HG02610 (cell line): Measurements from ENCODE around the gene CACNG4.

Source experiments
- ATAC-seq: cut with Tn5 transposase; IDR thresholded peaks from one replicate; pipeline ENCODE4 v1.9.1; 2021; ENCODE audit warnings: mild to moderate bottlenecking, moderate library complexity; ENCODE audit not compliant: unreplicated experiment

Gene CACNG4

GRCh38 chr17:66943484-66943883, 21.0 kb upstream of the CACNG4 start:
- ATAC-seq, result no peak

- no peak for ATAC-seq
Observed at GRCh38 chr17:66944351-66945146, 20.0 kb upstream of the CACNG4 start.

- ATAC-seq, result no peak
Observed at GRCh38 chr17:66945147-66945835, 19.2 kb upstream of the CACNG4 start.

- ATAC-seq, result no peak
Observed at GRCh38 chr17:66946251-66946650, 18.3 kb upstream of the CACNG4 start.

- ATAC-seq, result no peak
Observed at GRCh38 chr17:66947311-66947710, 17.2 kb upstream of the CACNG4 start.

GRCh38 chr17:66948061-66948750, 16.3 kb upstream of the CACNG4 start:
- no peak for ATAC-seq

GRCh38 chr17:66949501-66949900, 15.0 kb upstream of the CACNG4 start:
- no peak for ATAC-seq

GRCh38 chr17:66950325-66950724, 14.2 kb upstream of the CACNG4 start:
- no peak for ATAC-seq

GRCh38 chr17:66950886-66951604, 13.5 kb upstream of the CACNG4 start:
- no peak for ATAC-seq

GRCh38 chr17:66951605-66951953, 12.9 kb upstream of the CACNG4 start:
- ATAC-seq, result no peak

- ATAC-seq, result no peak
Observed at GRCh38 chr17:66952031-66952524, 12.4 kb upstream of the CACNG4 start.

GRCh38 chr17:66952681-66953629, 11.6 kb upstream of the CACNG4 start:
- ATAC-seq, result no peak

GRCh38 chr17:66953630-66954020, 10.9 kb upstream of the CACNG4 start:
- no peak for ATAC-seq

- no peak for ATAC-seq
Observed at GRCh38 chr17:66954632-66955031, 9.9 kb upstream of the CACNG4 start.

- ATAC-seq, result no peak
Observed at GRCh38 chr17:66955821-66956220, 8.7 kb upstream of the CACNG4 start.

GRCh38 chr17:66956941-66957340, 7.6 kb upstream of the CACNG4 start:
- ATAC-seq, result no peak

- no peak for ATAC-seq
Observed at GRCh38 chr17:66957343-66957742, 7.2 kb upstream of the CACNG4 start.

GRCh38 chr17:66957951-66958579, 6.4 kb upstream of the CACNG4 start:
- ATAC-seq, result no peak

- no peak for ATAC-seq
Observed at GRCh38 chr17:66959641-66960375, 4.7 kb upstream of the CACNG4 start.
